CD8-positive, alpha-beta memory T cell (primary cell): Measurements from ENCODE around the gene TRPM3. TPM values are rescaled to one million over a fixed set of nuclear protein-coding genes. Genes with fewer than 3 reads are reported as not detected.

ENCODE experiments used
- CTCF ChIA-PET: fragments of 350-600 bp; sonication (Branson Sonifier 250); formaldehyde crosslinking; loops from one replicate; lab custom pipeline; 2021; ENCODE audit warnings: antibody characterized with exemption; lab: Charles Lee
- POLR2A ChIA-PET: fragments of 350-600 bp; sonication (Branson Sonifier 250); formaldehyde crosslinking; loops from one replicate; lab custom pipeline; 2021; ENCODE audit warnings: antibody characterized with exemption; lab: Charles Lee
- DNase-seq, 5 donors: peaks; one replicate each; pipeline versions ENCODE4 v3.0.0 to v3.0.0-alpha.2; 2020 to 2022; ENCODE audit warnings: mixed read lengths in 1 of 5
- H3K27ac ChIP-seq: one replicate; pipeline ENCODE4 v1.7.0; 2013; ENCODE audit warnings: low read depth, mild to moderate bottlenecking, low read length, moderate library complexity
- H3K27me3 ChIP-seq: 2 replicates; pipeline ENCODE4 v1.7.0; 2013; ENCODE audit warnings: low read length, mild to moderate bottlenecking; ENCODE audit not compliant: insufficient read depth, poor library complexity, severe bottlenecking
- H3K36me3 ChIP-seq: 2 replicates; pipeline ENCODE4 v1.7.0; 2013; ENCODE audit warnings: mild to moderate bottlenecking, low read length, moderate library complexity; ENCODE audit not compliant: insufficient read depth
- H3K4me1 ChIP-seq: 2 replicates; pipeline ENCODE4 v1.7.0; 2013; ENCODE audit warnings: mild to moderate bottlenecking, low read length, moderate library complexity; ENCODE audit not compliant: insufficient read depth
- H3K4me3 ChIP-seq: 2 replicates; pipeline ENCODE4 v1.7.0; 2013; ENCODE audit warnings: mild to moderate bottlenecking, low read length
- H3K9me3 ChIP-seq: 2 replicates; pipeline ENCODE4 v1.7.0; 2013; ENCODE audit warnings: mild to moderate bottlenecking, low read length
- H3K27ac Mint-ChIP-seq, 8 donors: one replicate each; pipeline ENCODE4 v1.8.0; 2020 to 2021; ENCODE audit warnings: mixed read lengths in 8 of 8, mild to moderate bottlenecking in 6 of 8, inconsistent platforms in 3 of 8, moderate library complexity in 3 of 8
- H3K27me3 Mint-ChIP-seq, 2 donors: one replicate each; pipeline ENCODE4 v1.8.0; 2020 to 2021; ENCODE audit warnings: mixed read lengths in 2 of 2, mild to moderate bottlenecking in 1 of 2, moderate library complexity in 1 of 2
- H3K36me3 Mint-ChIP-seq, 3 donors: one replicate each; pipeline ENCODE4 v1.8.0; 2020 to 2021; ENCODE audit warnings: mixed read lengths in 3 of 3, inconsistent platforms in 1 of 3, mild to moderate bottlenecking in 1 of 3
- H3K4me1 Mint-ChIP-seq, 3 donors: one replicate each; pipeline ENCODE4 v1.8.0; 2020 to 2021; ENCODE audit warnings: mixed read lengths in 3 of 3, inconsistent platforms in 1 of 3, mild to moderate bottlenecking in 1 of 3
- H3K4me3 Mint-ChIP-seq, 7 donors: one replicate each; pipeline ENCODE4 v1.8.0; 2020 to 2021; ENCODE audit warnings: mixed read lengths in 7 of 7, mild to moderate bottlenecking in 6 of 7, moderate library complexity in 4 of 7, inconsistent platforms in 2 of 7
- H3K9me3 Mint-ChIP-seq, 5 donors: one replicate each; pipeline ENCODE4 v1.8.0; 2020 to 2022; ENCODE audit warnings: mixed read lengths in 5 of 5, mild to moderate bottlenecking in 3 of 5, moderate library complexity in 2 of 5, inconsistent platforms in 1 of 5
- polyA plus RNA-seq: library from polyadenylated mRNA; unstranded; fragments of 300-500 nt; fragmentation: Illumina TruSeq; gene quantifications from one replicate; pipeline ENCODE4 v1.2.3, GENCODE V29; 2021
- total RNA-seq, 2 experiments: library from RNA; stranded (reverse); gene quantifications; one replicate each; pipeline ENCODE4 v1.2.3, GENCODE V29; 2021

TRPM3 gene
- total and polyA plus RNA-seq, 3 experiments from 2014 or later = not detected

DNA sequence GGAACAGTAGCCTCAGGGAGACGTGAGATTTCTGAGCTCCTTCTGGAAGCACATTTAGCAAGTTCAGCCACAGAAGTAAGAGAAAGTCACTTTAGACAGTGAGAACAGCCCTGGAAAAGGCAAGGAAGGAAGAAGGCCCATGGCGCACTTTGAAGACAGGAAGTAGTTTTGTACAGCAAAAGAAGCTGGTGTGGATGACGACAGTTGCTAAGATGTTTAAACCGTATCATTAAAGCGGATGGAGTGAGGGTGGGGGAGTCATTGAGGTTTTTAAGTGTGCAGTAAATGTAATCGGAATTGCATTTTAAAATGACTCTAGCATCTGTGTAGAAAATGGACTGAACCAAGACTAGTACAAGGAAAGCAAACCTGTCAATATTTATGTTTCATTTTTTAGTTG is 15.3 kb upstream of the TRPM3 start:
- DNase-seq = no peak
- Mint-ChIP-seq H3K36me3 (no peaks in the 10 kb centered on the region), H3K9me3 (no peaks in the 10 kb centered on the region), H3K27ac (no peak overlapping the region), H3K4me3 (no peak overlapping the region), H3K27me3 (peaks cover 0 to 2% of the 10 kb centered on the region in 2 donors), H3K4me1 (no peaks in the 10 kb centered on the region)
- no peaks in the 10 kb centered on the region for H3K9me3 ChIP-seq
- H3K27ac ChIP-seq = no peak overlapping the region
- ChIA-PET CTCF (no interaction called here), POLR2A (no interaction called here)
- H3K36me3 ChIP-seq = no peaks in the 10 kb centered on the region
- no peaks in the 10 kb centered on the region for H3K4me1 ChIP-seq
- H3K4me3 ChIP-seq = no peak overlapping the region
- H3K27me3 ChIP-seq = no peaks in the 10 kb centered on the region

DNA sequence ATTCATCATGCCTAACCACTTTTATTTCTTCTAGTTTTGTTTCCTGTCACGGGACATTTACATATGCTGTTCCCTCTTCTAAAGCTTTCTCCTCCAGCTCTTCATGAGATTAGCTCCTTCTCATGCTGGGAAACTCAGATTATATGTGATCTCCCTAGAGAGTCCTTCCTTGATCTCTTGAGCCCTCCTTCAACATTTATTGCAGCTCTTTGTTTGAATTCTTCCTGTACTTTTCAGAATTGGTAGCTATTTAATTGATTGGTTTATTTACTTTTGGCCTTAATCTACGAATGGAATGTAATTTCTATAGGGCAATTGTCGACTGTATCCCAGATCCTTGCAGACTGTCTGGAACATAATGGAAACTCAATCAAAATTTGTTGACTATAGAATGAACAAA is 9.7 kb upstream of the TRPM3 start:
- Mint-ChIP-seq H3K27me3 (peaks cover 0 to 2% of the 10 kb centered on the region in 2 donors), H3K4me3 (peak overlapping the region in 1 of 7 donors; percentile 2), H3K36me3 (no peaks in the 10 kb centered on the region), H3K27ac (no peak overlapping the region), H3K9me3 (no peaks in the 10 kb centered on the region), H3K4me1 (no peaks in the 10 kb centered on the region)
- CTCF ChIA-PET = no interaction called here
- no peak for DNase-seq
- no peaks in the 10 kb centered on the region for H3K27me3 ChIP-seq
- H3K9me3 ChIP-seq = no peaks in the 10 kb centered on the region
- H3K4me1 ChIP-seq = no peaks in the 10 kb centered on the region
- no peak overlapping the region for H3K27ac ChIP-seq
- no peaks in the 10 kb centered on the region for H3K36me3 ChIP-seq
- H3K4me3 ChIP-seq = no peak overlapping the region
- POLR2A ChIA-PET = no interaction called here

DNA sequence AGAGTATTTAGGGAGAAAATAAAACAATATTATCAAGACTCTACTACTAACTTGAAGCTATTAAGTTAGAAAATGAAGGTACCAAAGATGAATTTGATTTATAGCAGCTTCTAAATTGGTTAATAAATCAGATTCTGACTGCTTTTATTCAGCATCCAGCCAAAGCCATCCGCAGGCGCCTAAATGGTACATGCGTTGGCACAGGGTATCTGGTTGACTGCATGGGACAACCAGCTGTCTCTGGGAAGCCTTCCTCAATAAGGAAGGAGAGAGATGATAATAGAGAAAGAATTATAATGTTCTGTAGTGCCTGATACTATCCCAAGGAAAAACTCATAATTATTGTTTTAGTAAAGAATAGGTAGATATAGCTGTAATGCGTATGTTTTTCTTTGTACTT is 9.1 kb upstream of the TRPM3 start:
- Histone ChIP-seq H3K27ac (no peak overlapping the region), H3K4me1 (no peaks in the 10 kb centered on the region), H3K4me3 (no peak overlapping the region), H3K27me3 (no peaks in the 10 kb centered on the region), H3K36me3 (no peaks in the 10 kb centered on the region), H3K9me3 (no peaks in the 10 kb centered on the region)
- ChIA-PET CTCF (no interaction called here), POLR2A (no interaction called here)
- no peak for DNase-seq
- H3K4me3 Mint-ChIP-seq = no peak overlapping the region
- no peaks in the 10 kb centered on the region for H3K36me3 Mint-ChIP-seq
- no peaks in the 10 kb centered on the region for H3K9me3 Mint-ChIP-seq
- no peak overlapping the region for H3K27ac Mint-ChIP-seq
- peaks cover 0 to 2% of the 10 kb centered on the region in 2 donors for H3K27me3 Mint-ChIP-seq
- H3K4me1 Mint-ChIP-seq = no peaks in the 10 kb centered on the region

DNA sequence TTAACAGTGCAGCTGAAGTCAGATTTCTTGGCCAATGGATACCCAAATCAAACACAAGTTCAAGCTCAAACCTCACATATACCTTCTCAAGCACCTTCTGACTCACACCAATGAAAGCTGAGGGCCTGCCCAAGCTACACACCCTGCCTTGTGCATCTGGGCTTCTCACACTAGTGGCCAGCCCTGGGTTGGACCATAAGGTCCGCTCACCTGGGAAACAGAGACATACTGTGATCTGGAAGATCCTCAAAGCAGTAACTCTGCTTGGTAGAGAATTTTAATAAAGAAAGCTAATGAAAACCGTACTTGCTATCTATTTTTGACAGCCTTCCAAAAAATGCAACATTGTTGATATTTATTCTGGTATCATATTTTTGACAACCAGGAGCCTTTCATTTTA is 7.4 kb upstream of the TRPM3 start:
- Histone ChIP-seq H3K4me3 (no peak overlapping the region), H3K4me1 (no peaks in the 10 kb centered on the region), H3K27me3 (no peaks in the 10 kb centered on the region), H3K9me3 (no peaks in the 10 kb centered on the region), H3K27ac (no peak overlapping the region), H3K36me3 (no peaks in the 10 kb centered on the region)
- Mint-ChIP-seq H3K27ac (no peak overlapping the region), H3K27me3 (peaks cover under 1% of the 10 kb centered on the region in 2 donors), H3K9me3 (no peaks in the 10 kb centered on the region), H3K4me3 (no peak overlapping the region), H3K36me3 (no peaks in the 10 kb centered on the region), H3K4me1 (no peaks in the 10 kb centered on the region)
- DNase-seq = no peak
- POLR2A ChIA-PET = no interaction called here
- CTCF ChIA-PET = interaction anchor here (1.1 kb wide), 1 partner anchor 76 kb away, joined by 3 read pairs; no protein-coding TSS in a partner anchor

DNA sequence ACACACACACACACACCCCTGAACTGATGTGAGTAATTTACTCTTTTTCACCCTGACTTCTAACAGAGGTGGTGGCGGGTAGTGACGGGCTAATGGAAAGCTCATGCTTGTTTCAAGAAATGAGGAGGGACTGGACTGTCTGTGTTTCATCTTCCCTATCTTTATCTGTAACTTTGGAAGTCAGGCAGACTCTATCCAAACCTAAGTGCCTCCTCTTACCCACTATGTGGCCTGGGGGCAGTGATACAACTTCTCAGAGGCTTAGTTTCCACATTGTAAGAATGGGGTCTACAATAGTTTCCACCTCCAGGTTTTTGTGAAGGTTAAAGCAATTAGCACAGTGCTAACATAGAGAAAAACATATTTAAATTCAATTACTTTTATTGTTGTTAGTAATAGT is 5.9 kb upstream of the TRPM3 start:
- peaks cover 0 to 7% of the 10 kb centered on the region in 2 donors for H3K27me3 Mint-ChIP-seq
- Histone ChIP-seq H3K27me3 (no peaks in the 10 kb centered on the region), H3K9me3 (no peaks in the 10 kb centered on the region), H3K36me3 (no peaks in the 10 kb centered on the region), H3K4me3 (no peak overlapping the region), H3K27ac (no peak overlapping the region), H3K4me1 (no peaks in the 10 kb centered on the region)
- H3K4me3 Mint-ChIP-seq = no peak overlapping the region
- ChIA-PET CTCF (no interaction called here), POLR2A (no interaction called here)
- H3K4me1 Mint-ChIP-seq = no peaks in the 10 kb centered on the region
- no peaks in the 10 kb centered on the region for H3K36me3 Mint-ChIP-seq
- no peak for DNase-seq
- no peak overlapping the region for H3K27ac Mint-ChIP-seq
- no peaks in the 10 kb centered on the region for H3K9me3 Mint-ChIP-seq

DNA sequence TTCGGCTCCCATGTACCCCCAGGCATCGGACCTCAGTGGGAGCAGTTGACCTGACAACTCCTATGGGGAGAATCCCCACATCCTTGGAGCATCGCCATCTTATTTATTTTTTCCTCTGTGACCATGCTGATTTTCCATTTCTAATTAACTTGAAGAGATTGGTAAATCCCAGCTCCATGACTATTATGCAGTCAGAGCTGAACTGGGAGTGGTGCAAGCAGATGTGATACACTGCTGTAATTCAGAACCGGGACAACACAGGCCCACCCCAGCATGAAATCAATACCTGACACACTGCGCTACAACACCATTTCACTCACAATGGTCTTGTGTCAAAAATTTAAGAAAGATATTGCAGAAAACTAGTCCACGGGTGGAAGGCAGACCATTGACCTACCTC is 1.0 kb upstream of the TRPM3 start:
- ChIA-PET CTCF (no interaction called here), POLR2A (no interaction called here)
- peaks cover 0 to 4% (median 0%) of the 10 kb centered on the region in 3 donors for H3K4me1 Mint-ChIP-seq

DNA sequence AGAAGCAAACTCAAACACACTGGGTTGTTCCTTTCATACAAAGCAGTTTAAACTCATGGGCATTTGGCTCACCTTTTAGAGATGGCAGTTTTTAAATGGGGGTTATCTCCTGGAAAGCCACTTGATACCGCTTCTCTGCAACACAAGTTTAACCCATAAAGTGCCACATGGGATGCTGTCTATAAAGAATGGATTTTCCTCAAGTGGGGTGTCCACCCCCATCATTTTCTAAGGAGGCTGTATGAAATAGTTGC is 528 bp upstream of the TRPM3 start:
- Histone ChIP-seq H3K36me3 (no peaks in the 10 kb centered on the region), H3K27ac (no peak overlapping the region), H3K27me3 (no peaks in the 10 kb centered on the region), H3K9me3 (no peaks in the 10 kb centered on the region), H3K4me3 (no peak overlapping the region), H3K4me1 (no peaks in the 10 kb centered on the region)
- ChIA-PET CTCF (no interaction called here), POLR2A (no interaction called here)
- H3K27me3 Mint-ChIP-seq = peaks cover 4 to 17% of the 10 kb centered on the region in 2 donors
- H3K4me3 Mint-ChIP-seq = no peak overlapping the region
- H3K27ac Mint-ChIP-seq = no peak overlapping the region
- DNase-seq = no peak
- no peaks in the 10 kb centered on the region for H3K36me3 Mint-ChIP-seq
- H3K4me1 Mint-ChIP-seq = peaks cover 0 to 4% (median 0%) of the 10 kb centered on the region in 3 donors
- no peaks in the 10 kb centered on the region for H3K9me3 Mint-ChIP-seq

More for the DNA sequence above, 1.0 kb upstream of the TRPM3 start:
- Histone ChIP-seq H3K4me1 (no peaks in the 10 kb centered on the region), H3K27me3 (no peaks in the 10 kb centered on the region), H3K36me3 (no peaks in the 10 kb centered on the region), H3K4me3 (no peak overlapping the region), H3K9me3 (no peaks in the 10 kb centered on the region), H3K27ac (no peak overlapping the region)
- no peaks in the 10 kb centered on the region for H3K36me3 Mint-ChIP-seq
- H3K27ac Mint-ChIP-seq = no peak overlapping the region
- no peaks in the 10 kb centered on the region for H3K9me3 Mint-ChIP-seq
- H3K27me3 Mint-ChIP-seq = peaks cover 4 to 17% of the 10 kb centered on the region in 2 donors
- DNase-seq = no peak
- H3K4me3 Mint-ChIP-seq = no peak overlapping the region

DNA sequence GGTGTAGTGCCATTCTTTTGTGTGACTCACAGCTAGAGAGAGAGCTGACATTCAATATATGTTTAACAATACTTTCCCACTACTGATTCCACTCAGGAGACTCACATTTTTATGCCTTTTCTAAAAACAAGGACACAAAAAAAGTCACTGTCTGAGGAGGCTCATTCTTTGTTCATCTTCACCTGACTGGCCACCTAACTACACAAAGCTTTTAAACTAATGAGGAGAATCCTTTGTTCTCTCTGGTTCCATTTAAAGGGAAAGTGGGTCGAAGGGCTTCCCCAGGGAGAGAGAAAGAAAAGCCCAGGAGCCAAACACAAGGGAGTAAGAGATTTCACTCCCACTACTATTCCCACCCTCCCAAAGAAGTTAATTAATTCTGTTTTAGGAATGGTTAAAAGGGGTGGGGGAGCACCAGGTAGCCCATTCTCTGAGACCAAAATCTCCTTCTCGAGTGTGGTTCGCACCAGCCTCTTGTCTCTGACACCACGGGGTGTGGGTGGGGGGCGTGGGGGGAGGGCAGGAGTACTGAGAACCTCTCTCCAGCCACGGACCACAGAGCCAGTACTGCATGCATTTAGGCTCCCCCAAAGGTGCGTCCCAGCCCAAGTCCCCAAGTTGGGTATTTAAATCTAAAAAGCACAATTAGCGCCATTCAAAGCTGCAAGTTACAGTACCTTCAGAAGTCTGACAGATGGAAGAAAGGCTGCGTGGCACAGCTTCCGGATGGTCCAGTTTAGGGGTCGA is 747 bp downstream of the TRPM3 start:
- Mint-ChIP-seq H3K4me3 (no peak overlapping the region), H3K27ac (no peak overlapping the region), H3K4me1 (peaks cover 0 to 4% (median 0%) of the 10 kb centered on the region in 3 donors), H3K36me3 (no peaks in the 10 kb centered on the region), H3K9me3 (no peaks in the 10 kb centered on the region), H3K27me3 (peaks cover 4 to 17% of the 10 kb centered on the region in 2 donors)
- Histone ChIP-seq H3K27ac (no peak overlapping the region), H3K27me3 (no peaks in the 10 kb centered on the region), H3K9me3 (no peaks in the 10 kb centered on the region), H3K4me3 (no peak overlapping the region), H3K36me3 (no peaks in the 10 kb centered on the region), H3K4me1 (no peaks in the 10 kb centered on the region)
- no peak for DNase-seq
- ChIA-PET POLR2A (no interaction called here), CTCF (no interaction called here)
